NCI-H345 (cell line): Measurements from ENCODE around the gene ZC3H12C.
A peak's percentile ranks its signal among the peaks of the same experiment; 100 is the strongest.

Experiments used
- DNase-seq: peaks from one replicate; lab custom pipeline; 2025; lab: John Stamatoyannopoulos, UW

The ZC3H12C gene

DNA sequence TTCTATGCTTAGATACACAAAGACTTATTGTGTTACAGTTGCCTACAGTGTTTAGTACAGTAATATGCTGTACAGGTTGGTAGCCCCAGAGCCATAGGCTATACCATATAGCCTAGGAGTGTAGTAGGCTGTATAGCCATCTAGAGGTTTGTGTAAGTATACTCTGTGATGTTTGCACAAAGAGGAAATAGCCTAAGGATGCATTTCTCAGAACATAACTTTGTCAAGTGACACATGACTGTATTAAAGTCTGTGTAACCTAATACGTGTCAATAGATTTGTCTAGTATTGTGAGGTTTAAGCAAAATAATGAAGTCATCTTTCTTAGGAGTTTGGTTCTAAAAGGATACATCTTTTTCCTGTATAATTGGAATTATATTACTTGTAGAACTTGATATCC lies 5.5 kb downstream of the ZC3H12C start:
- no peak for DNase-seq

GRCh38 chr11:110100476-110101240 lies 7.5 kb downstream of the ZC3H12C start:
- DNase-seq, result no peak

DNA sequence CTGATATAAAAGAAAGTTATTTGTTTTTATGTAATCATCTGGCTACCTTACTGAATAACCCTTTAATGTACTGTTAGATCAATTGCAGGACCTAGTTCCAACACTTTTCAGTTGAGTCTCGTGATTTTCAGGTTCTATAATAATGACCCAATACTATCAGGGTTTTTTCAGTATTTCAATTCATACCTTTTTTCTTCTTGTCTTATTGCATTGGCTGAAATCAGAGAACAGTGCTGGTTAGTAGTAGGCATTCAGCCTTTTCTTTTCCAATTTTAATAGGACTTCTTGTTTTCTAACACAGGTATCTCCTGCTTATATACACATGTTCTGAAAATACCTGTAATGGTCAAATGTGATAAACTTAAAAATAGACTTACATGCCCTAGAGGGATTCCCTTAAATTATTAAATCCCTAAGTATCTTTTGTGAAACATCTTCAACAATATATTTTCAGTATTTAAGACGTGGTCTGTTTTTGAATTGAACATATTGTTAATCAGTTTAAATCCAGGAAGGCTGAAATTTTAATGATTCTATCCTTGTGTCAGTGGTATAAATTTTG lies 13.6 kb downstream of the ZC3H12C start:
- DNase-seq, result no peak

DNA sequence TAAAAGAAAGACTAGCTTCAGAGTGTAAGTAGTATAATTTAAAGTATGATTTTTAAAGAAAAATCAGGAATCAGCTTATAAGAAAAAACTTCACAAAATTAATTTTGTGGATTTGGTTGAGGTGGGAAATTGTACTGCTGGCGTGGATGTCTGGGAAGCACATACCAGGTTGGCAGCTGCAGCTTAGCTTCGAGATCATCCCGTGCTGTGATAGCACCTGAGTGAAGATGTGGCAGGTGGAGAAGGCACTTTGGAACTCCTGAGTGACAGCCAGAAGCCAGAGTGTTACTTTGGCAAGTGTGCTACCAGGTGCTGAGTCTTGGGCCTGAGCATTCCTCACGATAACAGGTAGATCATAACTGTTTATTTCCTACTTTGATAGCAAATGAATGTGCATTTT lies 17.7 kb downstream of the ZC3H12C start:
- no peak for DNase-seq

GRCh38 chr11:110112457-110112856 lies 19.3 kb downstream of the ZC3H12C start:
- no peak for DNase-seq

- DNase-seq, result no peak
These were observed 20.3 kb downstream of the ZC3H12C start for GRCh38 chr11:110113505-110113904.

DNA sequence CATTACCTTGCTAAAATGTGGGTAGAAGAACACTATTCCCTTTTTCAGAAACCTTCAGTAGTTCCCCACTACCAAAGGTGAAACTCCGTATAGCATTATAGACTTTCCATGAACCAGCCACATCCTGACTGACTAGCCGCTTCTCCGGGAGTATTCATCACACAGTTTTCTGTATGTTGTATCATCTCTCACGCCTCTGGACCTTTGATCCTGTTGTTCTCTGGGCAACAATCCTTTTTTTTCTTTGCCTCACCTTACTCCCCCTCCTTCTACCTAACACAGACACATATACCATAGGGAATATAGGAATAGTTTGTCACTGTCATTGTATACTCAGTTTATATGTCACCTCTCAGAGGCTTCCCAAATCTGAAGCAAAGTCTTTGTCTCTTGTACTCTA lies 20.8 kb downstream of the ZC3H12C start:
- DNase-seq, result no peak

DNA sequence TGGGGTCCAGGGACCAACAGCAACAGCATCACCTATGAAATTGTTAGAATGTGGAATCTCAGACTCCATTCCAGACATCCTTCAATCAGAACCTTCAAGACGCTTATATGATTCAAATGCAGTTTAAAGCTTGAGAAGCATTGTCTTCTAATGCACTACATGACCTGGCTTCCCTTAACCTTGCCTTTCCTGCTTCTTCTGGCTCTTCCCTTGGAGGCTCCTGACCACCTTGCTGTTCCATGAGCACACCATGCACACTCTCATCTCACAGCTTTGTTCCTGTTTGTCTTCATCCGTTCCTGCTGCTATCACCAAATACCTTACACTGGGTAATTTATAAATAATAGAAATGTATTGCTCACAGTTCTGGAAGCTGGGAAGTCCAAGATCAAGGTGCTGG lies 26.1 kb downstream of the ZC3H12C start:
- no peak for DNase-seq

GRCh38 chr11:110121204-110121603 lies 28.0 kb downstream of the ZC3H12C start:
- peak; percentile 47 for DNase-seq

- DNase-seq, result no peak
These were observed 29.8 kb downstream of the ZC3H12C start for GRCh38 chr11:110123003-110123402.

DNA sequence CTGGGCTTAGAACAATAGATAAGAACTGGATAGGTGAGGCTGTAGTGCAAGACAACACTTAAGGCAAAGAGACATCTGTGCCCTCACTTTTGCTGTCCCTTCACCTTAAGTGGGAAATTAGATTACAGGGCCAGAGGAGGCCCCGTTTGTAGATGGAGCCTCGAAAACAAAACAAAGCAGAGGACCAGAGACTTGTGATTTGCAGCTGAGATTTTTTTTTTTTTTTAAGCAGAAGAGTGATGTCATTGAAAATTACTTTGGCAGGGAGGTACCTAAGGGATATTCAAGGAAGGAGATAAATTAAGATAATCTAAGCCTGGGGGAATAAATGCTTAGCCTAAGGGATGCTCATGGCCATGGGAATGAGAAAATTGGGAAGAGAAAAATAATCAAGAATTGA lies 31.4 kb downstream of the ZC3H12C start:
- DNase-seq, result no peak

DNA sequence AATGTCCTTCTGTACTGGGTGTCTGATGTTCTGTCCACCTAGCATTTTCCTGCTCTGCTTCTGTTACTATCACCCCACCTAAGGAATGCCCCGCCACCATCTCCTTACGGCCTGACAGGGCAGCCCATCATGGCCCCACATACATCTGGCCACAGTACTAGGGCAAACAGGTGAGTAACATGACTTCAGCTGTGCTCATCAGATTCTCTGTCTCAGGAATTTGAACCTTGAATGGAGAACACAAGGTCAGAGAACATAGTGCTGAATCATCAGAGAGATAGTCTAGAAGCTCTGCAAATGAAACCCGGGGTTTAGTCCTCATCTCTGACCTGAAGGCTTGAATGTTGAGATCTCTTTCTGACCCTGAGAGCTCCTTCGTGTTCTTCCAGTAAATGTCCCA lies 32.4 kb downstream of the ZC3H12C start:
- no peak for DNase-seq

DNA sequence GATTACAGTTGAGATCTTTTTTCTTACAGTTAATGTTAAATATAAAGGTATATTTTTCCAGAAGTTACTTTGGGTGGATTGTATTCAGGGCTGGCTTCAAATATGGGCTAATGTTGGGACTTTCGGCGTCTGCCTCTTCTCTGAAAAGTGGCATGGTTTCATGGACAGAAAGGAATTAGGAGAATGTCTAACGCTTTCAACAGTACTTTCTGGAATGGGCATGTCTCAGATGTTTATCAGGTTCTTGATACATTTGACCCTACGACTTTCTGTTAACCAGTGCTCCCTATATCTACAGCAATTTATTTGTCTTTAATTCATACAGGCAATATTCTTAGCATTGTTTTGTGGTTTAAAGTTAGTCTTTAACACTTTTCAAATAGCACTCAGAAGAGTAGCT lies 33.7 kb downstream of the ZC3H12C start:
- no peak for DNase-seq

- DNase-seq, result peak; percentile 82
These were observed 35.0 kb downstream of the ZC3H12C start for GRCh38 chr11:110128161-110128560.

GRCh38 chr11:110130642-110131238 lies 37.5 kb downstream of the ZC3H12C start:
- DNase-seq, result peak; percentile 99

DNA sequence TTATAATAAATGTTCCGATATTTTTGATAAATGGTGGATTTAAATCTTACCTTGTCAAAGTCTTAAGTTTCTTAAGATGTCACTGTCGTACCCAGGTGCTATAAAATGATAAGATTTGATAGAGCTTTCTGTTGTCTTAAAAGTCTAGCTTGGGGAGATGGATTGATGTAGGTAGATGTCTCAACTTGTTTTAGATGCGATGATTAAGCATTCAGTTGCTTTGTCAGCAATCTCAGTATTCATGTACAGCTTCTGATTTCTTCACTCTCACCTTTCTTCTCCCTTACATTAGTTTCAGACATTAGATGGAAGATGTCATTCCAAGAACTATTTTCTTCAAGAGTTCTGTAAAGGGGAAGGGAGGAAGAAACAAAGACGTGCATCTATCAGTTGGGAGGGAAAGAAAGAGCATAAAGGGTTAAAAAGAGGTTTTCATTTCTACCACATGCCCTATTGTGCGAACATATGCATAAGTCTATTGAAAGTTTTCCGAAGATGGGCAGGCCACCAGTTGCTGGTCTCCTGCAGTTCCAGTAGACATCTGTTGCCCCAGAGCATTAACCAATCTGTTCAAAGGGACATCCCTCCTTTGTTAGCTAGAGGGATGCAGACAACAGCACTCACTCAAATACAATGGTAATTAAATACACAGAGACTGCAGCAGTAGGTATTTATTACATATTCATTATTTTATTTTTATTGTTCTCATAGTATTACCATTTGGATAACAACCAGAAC lies 38.4 kb downstream of the ZC3H12C start:
- peak; percentile 67 for DNase-seq

DNA sequence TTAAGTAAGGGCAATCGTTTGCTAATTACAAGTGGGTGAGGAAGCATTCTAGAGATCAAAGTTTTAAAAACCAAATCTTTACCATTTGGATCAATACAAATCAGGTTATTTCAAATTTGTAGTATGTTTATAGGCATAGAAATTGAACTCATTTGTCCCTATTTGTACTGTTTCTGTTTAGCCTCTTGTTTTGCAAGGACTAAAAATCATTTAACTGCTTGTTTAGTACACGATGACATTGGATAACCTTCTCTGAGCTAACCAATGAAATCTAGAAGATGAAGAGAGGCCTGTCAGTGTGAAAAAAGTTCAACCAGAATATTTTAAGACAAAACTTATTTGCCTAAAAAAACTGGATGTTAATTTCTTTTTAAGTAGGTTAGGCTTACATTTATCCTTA lies 40.0 kb downstream of the ZC3H12C start:
- DNase-seq, result no peak

DNA sequence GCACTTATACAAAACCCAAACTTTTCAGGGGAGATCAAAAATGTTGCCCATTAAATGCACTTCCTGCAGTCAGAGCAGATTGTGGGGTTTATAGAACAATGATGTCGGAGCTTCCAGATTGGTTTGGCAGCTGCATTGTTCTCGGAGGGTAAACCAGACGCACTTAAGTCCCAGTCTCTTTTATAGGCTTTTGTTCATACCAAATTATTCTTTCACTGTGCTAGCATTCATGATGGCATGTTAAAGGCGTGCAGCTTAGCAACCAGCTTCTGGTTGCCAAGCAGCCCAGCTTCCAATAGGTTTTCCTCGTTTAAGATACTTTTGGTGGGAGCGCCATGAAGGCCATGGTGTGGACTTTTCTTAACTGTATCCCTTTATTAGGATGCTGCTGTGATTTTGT lies 40.9 kb downstream of the ZC3H12C start:
- peak; percentile 89 for DNase-seq

- DNase-seq, result no peak
These were observed 48.6 kb downstream of the ZC3H12C start for GRCh38 chr11:110141812-110142211.

GRCh38 chr11:110147962-110148709 lies 54.9 kb downstream of the ZC3H12C start:
- DNase-seq, result no peak

- DNase-seq, result no peak
These were observed 55.9 kb downstream of the ZC3H12C start for GRCh38 chr11:110148775-110149744.
